ENCODE results near the gene KCNIP3.
"Not testable (repeated sequence)": the region's sequence is repeated elsewhere in the genome, so short reads cannot be mapped to it uniquely, and the experiment has no call there.

The KCNIP3 gene

DNA sequence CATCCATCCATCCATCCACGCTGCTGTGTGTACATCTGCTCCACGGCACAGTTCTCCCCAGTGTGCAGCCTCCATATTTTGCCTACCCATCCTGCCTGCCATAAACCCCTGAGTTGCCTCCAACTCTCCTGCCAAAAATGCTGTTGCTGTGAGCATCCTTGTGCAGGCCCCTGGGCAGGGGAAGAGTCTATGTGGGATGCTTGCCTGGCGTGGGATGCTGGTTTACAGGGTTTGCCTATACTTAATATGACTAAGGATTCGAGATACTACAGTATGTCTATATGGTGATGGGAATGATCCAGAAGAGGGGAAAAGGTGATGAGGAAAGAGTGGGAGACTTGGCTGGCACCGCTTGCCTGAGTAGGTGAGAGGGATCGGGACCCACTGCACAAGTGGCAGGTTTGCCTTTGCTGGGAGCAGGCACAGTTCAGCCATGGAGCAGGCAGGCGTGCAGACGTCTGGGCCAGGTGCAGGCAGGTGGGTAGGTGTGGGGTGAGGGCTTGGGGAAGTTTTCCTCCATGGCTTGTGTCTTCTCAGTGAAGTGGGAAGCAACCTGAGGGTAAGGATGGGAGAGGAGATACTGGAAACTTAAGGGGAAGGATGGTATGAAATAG lies 75.2 kb downstream of the KCNIP3 start:
- no peak for DNase-seq (ENCODE audit: low read depth in 2 of 2)

DNA sequence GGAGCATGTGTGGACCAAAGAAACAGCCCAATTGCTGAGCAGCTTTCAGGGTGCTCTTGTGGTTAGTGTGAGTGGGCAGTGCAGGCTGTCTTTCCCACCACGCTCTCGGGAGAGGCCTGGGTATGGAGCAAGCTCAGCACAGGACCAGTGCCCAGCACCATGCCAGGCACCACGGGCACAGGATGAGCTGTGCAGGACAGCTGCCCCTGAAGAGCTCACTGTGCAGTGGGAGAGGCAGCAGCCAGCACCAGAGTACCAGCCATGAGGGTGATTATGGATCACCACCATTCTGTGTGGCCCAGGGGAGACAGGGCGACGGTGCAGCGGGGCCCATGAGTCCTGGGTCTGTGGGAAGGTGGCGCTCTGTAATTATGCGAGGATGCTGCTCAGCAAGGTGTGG lies 75.7 kb downstream of the KCNIP3 start:
- no peak for DNase-seq (ENCODE audit: low read depth in 2 of 2)

DNA sequence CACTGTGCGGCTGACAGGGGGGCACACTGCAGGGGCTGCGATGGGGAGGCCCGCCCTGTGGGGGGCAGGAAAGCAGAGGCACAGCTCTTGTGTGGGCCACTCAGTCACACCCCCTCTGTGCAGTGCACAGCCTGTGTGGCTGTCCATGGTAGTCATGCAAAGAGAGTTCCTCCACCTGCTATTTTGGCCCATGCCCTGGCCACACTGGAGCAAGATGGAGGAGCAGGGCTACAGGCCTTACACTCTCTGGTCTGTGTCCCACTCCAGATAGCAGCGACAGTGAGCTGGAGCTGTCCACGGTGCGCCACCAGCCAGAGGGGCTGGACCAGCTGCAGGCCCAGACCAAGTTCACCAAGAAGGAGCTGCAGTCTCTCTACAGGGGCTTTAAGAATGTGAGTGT lies 76.9 kb downstream of the KCNIP3 start:
- DNase-seq (ENCODE audit: low read depth in 2 of 2), result no peak

DNA sequence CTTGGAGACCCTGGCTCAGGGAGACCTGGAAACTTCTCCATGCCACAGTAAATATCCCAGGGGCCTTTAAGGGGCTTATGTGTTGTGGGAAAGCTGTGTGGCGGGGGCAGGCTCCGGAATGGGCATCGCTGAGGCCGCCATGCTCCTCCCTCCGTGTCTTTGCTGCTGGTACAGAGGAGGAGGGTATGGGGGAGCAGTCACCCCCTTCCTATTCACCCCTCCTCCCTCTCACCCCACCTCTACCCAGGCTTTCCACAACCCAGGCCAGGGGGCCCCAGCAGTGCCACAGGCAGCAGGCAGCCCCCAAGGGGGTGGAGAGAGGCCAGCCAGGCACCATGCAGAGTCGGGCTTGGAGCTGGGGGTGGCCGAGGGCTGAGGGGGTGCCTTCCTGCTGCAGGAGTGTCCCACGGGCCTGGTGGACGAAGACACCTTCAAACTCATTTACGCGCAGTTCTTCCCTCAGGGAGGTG lies 77.3 kb downstream of the KCNIP3 start:
- no peak for DNase-seq (ENCODE audit: low read depth in 2 of 2)

DNA sequence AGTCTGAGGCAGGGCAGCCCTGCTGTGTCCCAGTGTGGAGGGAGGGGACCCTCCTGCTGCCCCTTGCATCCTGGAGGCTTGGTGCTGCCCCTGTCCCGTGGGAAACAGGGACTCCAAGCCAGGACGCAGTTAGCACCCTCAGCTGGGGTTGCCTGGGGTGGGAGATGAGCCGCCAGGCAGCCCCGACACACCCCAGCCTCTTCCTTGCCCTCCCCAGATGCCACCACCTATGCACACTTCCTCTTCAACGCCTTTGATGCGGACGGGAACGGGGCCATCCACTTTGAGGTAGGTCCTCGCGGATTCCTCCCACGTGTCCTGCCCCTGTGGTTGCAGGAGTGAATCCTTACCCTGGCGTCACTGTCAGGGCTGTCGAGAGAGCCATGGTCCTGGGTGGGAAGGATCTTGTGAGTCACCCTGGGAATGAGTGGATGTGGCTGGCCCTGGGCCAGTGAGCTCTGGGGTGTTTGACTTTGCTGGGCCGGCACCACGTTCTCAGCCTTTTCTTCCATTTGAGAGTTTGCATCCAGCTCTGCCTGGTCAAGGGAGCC lies 77.8 kb downstream of the KCNIP3 start:
- no peak for DNase-seq (ENCODE audit: low read depth in 2 of 2)

DNA sequence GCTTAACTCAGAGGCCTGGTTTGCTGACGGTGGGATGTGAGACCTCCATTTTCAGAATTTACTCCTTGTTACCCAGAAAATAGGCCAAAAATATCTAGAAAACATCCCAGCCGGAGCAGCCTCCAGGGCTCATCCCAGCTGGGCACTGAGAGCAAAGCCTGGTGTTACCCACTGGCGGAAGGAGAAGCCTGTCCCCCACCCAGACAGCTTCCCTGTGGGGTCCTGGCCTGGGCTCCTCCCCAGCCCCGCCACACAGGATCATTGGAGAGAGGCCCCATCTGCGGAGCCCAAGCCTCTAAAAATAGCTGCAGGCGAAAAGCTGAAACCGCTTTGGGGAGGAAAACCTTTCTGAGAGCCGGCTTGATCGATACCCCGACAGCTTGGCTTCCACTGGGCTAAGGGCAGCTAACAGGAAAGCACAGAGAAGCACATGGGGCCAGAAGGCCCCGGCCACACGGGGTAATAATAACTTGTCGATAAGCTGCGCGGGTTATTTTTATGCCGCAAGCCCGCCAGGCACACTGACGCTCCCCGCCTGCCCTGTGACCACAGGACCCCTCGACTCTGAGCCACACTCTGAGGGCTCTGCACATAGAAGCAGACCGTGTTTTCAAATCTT lies 78.5 kb downstream of the KCNIP3 start:
- no peak for DNase-seq (ENCODE audit: low read depth in 2 of 2)

DNA sequence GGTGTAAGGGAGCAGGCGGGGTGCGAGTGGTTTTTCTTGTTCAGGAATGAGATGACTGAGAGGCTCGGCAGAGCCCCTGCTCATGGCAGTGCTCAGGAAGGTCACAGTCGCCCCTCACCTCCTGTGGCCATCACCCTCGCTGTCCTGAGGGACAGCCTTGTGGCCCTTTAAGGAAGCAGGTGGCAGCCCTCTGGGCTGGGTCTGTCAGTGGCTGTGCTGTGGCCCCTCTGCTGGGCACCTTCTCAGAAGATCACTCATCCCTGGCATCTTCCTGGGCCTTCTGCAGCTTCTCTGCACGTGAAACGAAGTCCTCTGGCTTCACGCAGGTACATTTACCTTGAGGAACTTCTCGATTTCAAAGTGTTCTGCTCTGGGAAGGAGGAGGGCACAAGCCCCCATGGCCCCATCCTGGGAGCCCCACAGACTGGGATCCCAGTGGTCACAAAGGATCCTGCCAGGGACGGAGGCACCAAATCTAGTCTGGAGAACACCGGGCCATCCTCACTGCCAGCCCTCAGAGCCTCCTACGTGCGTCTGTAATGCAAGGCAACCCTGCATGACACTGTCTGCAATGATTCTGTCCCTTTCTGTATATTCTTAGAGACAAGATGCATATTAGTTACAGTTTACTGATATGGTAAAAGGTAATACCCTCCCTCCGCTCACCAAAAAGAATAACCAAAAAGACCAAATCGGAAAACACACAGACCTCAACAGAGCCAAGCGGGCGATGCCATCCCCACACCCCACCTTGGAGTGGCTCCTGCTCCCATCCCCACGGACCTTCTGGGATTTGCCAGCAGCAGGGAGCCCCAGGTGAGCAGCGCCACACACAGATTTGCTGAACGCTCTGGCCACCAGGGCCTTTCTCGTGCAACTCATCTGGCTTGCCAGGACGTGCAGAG lies 79.4 kb downstream of the KCNIP3 start:
- no peak for DNase-seq (ENCODE audit: low read depth in 2 of 2)

DNA sequence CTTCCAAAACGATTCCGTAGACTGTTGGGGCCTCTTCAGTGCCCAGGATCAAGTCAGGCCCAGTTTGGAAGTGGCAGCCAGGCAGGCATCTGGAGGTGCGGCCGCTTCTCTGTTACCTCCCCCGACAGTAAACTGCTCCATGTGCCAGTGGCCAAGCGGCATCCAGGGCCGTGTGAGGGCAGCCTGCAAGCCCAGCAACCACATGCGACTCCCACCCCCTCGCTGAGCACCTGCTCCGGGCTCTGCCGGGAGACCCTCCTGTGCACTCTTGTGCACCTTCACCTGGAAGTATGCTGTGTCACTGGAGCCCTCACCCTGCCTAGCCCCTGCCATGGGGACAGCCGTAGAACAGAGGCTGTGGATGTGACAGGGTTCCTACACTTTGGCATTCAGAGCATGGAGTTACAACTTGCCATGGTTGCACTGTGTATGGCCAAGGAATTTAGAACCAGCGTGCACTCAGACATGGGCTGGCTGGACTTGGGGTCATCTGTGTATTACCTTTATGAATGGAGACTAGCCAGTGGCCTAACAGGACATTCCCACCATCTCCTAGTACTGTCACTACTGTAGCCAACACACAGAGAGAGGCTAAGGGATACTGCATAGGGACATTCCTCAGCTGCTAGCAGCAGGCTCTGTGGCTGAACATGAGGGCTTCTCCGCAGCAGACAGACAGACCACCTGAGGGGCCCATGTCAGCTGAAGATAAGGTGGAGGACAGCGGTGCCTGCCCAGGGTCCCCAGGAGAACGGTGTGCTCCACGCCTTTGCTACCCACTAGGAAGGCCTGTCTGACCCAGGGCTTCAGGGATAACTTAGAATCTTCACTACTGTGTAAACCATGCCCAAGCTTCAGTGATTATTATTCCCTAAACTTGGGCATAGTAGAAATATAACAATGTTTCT lies 80.3 kb downstream of the KCNIP3 start:
- no peak for DNase-seq (ENCODE audit: low read depth in 2 of 2)

DNA sequence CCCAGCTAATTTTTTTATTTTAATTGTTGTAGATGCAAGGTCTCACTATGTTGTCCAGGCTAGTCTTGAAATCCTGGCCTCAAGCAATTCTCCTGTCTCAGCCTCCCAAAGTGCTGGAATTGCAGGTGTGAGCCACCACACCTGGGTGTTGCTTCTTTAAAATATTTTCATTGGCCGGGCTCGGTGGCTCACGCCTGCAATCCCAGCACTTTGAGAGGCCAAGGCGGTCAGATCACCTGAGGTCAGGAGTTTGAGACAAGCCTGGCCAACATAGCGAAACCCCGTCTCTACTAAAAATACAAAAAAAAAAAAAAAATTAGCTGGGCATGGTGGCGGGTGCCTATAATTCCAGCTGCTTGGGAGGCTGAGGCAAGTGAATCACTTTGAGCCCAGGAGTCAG lies 81.1 kb downstream of the KCNIP3 start:
- not testable (repeated sequence) for DNase-seq (ENCODE audit: low read depth in 2 of 2)

DNA sequence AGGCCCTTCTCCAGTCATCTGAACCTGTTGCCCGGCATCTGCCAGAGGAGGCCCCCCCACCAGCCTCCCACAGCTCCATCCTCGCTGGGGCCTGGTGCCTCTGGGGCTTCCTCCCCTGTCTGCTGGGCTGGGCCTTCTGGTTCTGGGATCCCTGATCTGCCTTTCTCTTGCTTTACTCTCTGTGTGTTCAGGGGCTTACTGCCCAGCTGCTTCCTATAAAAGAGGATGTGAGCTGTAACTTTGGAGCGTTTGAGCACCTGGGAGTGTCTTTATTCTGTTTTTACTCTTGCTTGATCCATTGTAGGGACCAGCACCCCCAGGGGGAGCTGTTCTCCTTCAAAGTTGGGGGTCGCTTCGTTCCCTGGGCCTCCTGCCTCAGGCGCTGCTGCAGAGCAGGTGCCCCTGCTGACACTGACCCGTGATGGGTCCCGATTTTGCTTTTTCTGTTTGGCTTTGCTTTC lies 82.3 kb downstream of the KCNIP3 start:
- DNase-seq (ENCODE audit: low read depth in 2 of 2), result no peak

DNA sequence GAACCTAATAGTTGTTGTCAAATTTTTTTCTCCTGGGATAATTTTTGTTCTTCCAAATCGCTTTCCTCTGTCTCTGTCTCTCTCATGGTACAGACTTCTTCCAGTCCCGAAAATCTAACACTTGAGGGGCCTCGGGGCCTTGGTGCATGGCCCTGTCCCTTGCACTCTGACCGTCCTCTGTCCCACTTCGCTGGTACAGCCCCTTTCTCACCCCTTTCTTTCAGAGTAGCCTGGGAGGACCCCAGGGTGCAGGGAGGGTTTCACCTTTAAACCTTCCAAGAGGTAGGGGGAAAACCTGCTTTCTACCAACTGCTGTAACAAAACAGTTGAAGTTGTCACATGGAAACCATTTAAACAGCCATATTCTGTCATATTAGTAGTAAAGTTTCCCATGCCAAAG lies 83.1 kb downstream of the KCNIP3 start:
- no peak for DNase-seq (ENCODE audit: low read depth in 2 of 2)

DNA sequence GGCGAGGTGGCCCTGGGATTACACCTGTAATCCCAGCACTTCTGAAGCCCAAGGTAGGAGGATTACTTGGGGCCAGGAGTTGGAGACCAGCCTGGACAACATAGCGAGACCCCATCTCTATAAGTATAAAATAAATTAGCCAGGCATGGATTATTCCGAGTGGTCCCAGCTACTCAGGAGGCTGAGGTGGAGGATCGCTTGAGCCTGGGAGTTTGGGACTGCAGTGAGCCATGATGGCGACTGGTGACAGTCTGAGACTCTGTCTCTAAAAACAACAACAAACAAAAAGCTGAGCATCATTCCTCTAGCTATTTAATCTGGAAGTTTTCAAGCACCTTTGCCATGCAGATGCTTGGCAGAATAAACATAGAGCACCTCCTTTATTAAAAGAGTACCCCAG lies 83.6 kb downstream of the KCNIP3 start:
- DNase-seq (ENCODE audit: low read depth in 2 of 2), result no peak

DNA sequence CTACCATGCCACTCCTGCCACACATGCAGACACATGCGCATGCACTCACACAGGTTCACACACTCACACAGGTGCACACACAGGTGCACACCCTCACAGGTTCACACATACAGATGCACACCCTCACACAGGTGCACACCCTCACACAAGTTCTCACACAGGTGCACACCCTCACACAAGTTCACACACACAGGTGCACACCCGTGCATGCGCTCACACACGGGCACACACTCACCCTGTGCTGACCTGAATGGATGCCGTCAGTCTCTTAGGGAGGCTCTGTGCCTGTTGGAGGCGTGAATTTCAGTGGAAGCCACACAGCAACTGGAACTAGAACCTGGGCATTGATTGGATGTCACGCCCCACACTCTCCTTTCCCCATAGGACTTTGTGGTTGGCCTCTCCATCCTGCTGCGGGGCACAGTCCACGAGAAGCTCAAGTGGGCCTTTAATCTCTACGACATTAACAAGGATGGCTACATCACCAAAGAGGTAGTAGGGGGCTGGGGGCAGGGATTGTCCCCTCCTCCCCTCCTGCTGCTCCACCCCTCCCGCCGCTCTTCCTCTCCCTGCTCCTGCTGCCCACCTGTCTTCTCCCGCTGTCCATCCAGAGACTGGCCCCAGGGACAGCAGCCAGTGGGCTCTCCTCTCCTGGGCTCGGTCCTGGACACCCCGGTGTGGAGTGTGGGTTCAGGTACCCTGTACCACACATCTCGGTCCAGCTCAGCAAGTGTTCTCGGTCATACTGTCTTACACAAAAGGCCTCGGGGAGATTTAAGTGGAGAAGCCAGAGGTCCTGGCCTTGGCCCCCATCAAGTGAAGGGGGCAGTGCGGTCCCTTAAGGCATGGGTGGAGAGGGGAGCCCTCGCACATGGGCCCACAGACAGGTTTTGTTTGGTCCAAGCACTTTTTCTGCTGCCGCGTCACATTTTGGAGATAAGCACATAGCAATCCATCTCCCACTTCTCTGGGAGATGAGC lies 84.4 kb downstream of the KCNIP3 start:
- no peak for DNase-seq (ENCODE audit: low read depth in 2 of 2)

DNA sequence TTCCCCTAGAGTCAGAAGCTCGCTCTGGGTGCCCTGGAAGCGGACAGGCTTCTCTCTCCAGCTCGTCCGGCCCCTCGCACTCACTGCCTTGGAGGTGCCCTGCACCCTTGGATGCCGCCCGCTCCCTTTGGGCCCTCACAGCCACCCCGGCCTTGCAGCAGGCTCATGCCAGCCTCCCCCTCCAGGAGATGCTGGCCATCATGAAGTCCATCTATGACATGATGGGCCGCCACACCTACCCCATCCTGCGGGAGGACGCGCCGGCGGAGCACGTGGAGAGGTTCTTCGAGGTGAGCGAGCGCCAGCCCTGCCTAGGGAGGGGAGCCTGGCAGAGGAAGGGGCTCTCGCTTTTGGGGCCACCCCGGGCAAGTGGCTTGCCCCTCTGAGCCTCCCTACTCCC lies 85.0 kb downstream of the KCNIP3 start:
- no peak for DNase-seq (ENCODE audit: low read depth in 2 of 2)

DNA sequence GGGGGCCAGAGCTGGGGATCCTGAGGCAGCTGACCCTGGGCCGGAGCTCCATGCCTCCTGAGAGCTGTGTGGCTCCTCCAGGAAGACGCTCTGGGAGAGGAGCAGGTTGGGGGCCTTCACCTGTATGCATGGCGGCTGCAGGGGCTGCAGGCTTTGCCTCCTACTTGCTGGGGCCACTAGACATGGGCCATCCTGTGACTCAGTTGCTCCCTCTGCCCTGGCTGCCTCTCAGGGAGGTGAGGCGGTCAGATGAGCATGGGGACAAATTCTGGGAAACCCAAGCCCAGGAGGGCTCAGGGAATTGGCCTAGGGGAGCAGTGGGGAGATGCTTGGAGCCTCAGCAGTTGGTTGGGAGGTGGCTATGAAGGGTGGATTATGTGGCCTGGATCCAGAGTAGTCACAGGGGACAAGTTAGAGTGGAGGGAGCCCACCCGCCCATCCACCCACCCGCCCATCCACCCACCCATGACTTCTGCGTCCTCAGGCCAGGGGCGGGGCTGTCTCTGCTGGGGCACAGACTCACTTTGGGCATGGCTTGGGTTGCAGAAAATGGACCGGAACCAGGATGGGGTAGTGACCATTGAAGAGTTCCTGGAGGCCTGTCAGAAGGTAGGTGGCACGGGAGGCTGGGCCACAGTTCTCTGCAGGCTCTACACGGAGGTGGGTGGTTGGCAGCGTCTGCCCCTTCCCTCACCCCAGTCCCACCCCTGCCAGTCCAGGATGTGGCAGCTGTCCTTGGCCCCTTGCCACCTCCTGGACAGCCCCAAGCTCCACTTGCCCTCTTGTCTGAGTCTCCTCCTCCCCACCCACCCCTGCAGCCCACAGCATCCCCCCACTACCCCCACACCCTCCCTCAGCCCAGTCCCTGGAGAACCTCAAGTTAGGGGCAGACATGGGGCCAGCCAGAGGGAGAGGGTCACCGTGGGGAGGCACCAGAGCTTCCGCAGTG lies 85.8 kb downstream of the KCNIP3 start:
- DNase-seq (ENCODE audit: low read depth in 2 of 2), result no peak

DNA sequence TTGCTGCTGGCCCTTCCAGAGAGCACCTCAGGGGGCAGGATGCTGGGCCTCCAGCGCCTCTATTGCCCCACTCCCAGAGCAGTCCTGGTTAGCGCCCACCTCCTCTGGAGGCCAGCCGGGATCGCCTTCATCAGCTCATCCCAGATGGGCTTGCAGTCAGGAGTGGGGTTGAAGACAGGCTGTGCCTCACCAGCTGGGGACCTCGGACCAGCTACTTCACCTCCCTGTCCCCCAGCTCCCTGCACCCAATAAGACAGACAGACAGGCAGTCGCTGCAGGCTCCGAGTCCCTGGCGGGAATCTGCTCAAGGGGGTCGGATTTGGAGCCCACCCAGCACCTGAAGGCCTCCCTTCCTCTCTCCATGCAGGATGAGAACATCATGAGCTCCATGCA lies 86.5 kb downstream of the KCNIP3 start:
- no peak for DNase-seq (ENCODE audit: low read depth in 2 of 2)

DNA sequence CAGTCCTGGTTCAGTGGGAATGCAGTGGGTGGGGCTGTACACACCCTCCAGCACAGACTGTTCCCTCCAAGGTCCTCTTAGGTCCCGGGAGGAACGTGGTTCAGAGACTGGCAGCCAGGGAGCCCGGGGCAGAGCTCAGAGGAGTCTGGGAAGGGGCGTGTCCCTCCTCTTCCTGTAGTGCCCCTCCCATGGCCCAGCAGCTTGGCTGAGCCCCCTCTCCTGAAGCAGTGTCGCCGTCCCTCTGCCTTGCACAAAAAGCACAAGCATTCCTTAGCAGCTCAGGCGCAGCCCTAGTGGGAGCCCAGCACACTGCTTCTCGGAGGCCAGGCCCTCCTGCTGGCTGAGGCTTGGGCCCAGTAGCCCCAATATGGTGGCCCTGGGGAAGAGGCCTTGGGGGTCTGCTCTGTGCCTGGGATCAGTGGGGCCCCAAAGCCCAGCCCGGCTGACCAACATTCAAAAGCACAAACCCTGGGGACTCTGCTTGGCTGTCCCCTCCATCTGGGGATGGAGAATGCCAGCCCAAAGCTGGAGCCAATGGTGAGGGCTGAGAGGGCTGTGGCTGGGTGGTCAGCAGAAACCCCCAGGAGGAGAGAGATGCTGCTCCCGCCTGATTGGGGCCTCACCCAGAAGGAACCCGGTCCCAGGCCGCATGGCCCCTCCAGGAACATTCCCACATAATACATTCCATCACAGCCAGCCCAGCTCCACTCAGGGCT lies 87.9 kb downstream of the KCNIP3 start:
- DNase-seq (ENCODE audit: low read depth in 2 of 2), result no peak

DNA sequence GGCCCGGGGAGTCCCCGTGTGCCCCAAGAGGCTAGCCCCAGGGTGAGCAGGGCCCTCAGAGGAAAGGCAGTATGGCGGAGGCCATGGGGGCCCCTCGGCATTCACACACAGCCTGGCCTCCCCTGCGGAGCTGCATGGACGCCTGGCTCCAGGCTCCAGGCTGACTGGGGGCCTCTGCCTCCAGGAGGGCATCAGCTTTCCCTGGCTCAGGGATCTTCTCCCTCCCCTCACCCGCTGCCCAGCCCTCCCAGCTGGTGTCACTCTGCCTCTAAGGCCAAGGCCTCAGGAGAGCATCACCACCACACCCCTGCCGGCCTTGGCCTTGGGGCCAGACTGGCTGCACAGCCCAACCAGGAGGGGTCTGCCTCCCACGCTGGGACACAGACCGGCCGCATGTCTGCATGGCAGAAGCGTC lies 88.4 kb downstream of the KCNIP3 start:
- no peak for DNase-seq (ENCODE audit: low read depth in 2 of 2)
